ENCODE measurements around the gene TBC1D22A. TPM values are rescaled to one million over a fixed set of nuclear protein-coding genes. Genes with fewer than 3 reads are reported as not detected.

TBC1D22A gene
- polyA plus RNA-seq, 1 donor (not counting 4 experiments of a cell fraction or from before 2014, with no cell fraction given) = 20.9 TPM

- Histone ChIP-seq H3K36me3 (ENCODE audit: control insufficient read depth in 2 of 2, extremely low read depth in 1 of 2, insufficient read depth in 2 of 2, low read length in 2 of 2) (no peaks in the 10 kb centered on the region), H3K4me1 (ENCODE audit: control insufficient read depth, extremely low read depth, insufficient read depth, low read length) (no peaks in the 10 kb centered on the region), H4K20me1 (ENCODE audit: control insufficient read depth, extremely low read depth, insufficient read depth, low read length) (no peaks in the 10 kb centered on the region), H3K27me3 (ENCODE audit: control insufficient read depth, extremely low read depth, insufficient read depth, low read length) (no peaks in the 10 kb centered on the region), H3K79me2 (ENCODE audit: control insufficient read depth, insufficient read depth, low read length) (no peaks in the 10 kb centered on the region), H3K4me3 (ENCODE audit: control insufficient read depth in 2 of 3, extremely low read depth in 1 of 3, insufficient read depth in 2 of 3, low read depth in 1 of 3, low read length in 3 of 3) (no peak overlapping the region), H3K9me1 (ENCODE audit: control insufficient read depth, extremely low read depth, insufficient read depth, low read length) (no peaks in the 10 kb centered on the region), H3K27ac (ENCODE audit: control insufficient read depth, insufficient read depth, low read length) (no peak overlapping the region), H3K4me2 (ENCODE audit: control insufficient read depth, extremely low read depth, insufficient read depth, low read depth, low read length) (no peak overlapping the region), H3K9ac (ENCODE audit: control insufficient read depth, extremely low read depth, insufficient read depth, low read length) (no peak overlapping the region), H3K9me3 (ENCODE audit: control insufficient read depth, low read depth, low read length) (no peaks in the 10 kb centered on the region), H2AFZ (ENCODE audit: control insufficient read depth, low read length) (no peak overlapping the region)
- dilution Hi-C loops (cut with MboI; ENCODE audit: extremely low pct_ligation_motif_present, low sequenced_read_pairs) = no loop called here
- TF ChIP-seq EZH2 (IDR thresholded peaks at IDR 0.05; ENCODE audit: low read length) (no peak), CTCF (optimal IDR thresholded peaks at IDR 0.05 in 1 of 3, IDR thresholded peaks at IDR 0.05 in 1 of 3, conservative IDR thresholded peaks at IDR 0.05 in 1 of 3; ENCODE audit: extremely low read depth in 1 of 3, insufficient read depth in 2 of 3, low read length in 3 of 3) (no peak)
- FAIRE-seq (no peak), DNase-seq (ENCODE audit: low read depth, low spot score) (no peak)
Observed at GRCh38 chr22:47152236-47152635, 389.8 kb downstream of the TBC1D22A start.

- Histone ChIP-seq H2AFZ (ENCODE audit: control insufficient read depth, low read length) (no peak overlapping the region), H3K27me3 (ENCODE audit: control insufficient read depth, extremely low read depth, insufficient read depth, low read length) (no peaks in the 10 kb centered on the region), H3K9me1 (ENCODE audit: control insufficient read depth, extremely low read depth, insufficient read depth, low read length) (no peaks in the 10 kb centered on the region), H3K36me3 (ENCODE audit: control insufficient read depth in 2 of 2, extremely low read depth in 1 of 2, insufficient read depth in 2 of 2, low read length in 2 of 2) (no peaks in the 10 kb centered on the region), H3K79me2 (ENCODE audit: control insufficient read depth, insufficient read depth, low read length) (no peaks in the 10 kb centered on the region), H3K9me3 (ENCODE audit: control insufficient read depth, low read depth, low read length) (no peaks in the 10 kb centered on the region), H3K27ac (ENCODE audit: control insufficient read depth, insufficient read depth, low read length) (no peak overlapping the region), H3K4me1 (ENCODE audit: control insufficient read depth, extremely low read depth, insufficient read depth, low read length) (no peaks in the 10 kb centered on the region), H3K4me3 (ENCODE audit: control insufficient read depth in 2 of 3, extremely low read depth in 1 of 3, insufficient read depth in 2 of 3, low read depth in 1 of 3, low read length in 3 of 3) (no peak overlapping the region), H3K9ac (ENCODE audit: control insufficient read depth, extremely low read depth, insufficient read depth, low read length) (no peak overlapping the region), H3K4me2 (ENCODE audit: control insufficient read depth, extremely low read depth, insufficient read depth, low read depth, low read length) (no peak overlapping the region), H4K20me1 (ENCODE audit: control insufficient read depth, extremely low read depth, insufficient read depth, low read length) (no peaks in the 10 kb centered on the region)
- dilution Hi-C loops (cut with MboI; ENCODE audit: extremely low pct_ligation_motif_present, low sequenced_read_pairs) = no loop called here
- FAIRE-seq (no peak), DNase-seq (ENCODE audit: low read depth, low spot score) (no peak)
- TF ChIP-seq CTCF (optimal IDR thresholded peaks at IDR 0.05 in 1 of 3, IDR thresholded peaks at IDR 0.05 in 1 of 3, conservative IDR thresholded peaks at IDR 0.05 in 1 of 3; ENCODE audit: extremely low read depth in 1 of 3, insufficient read depth in 2 of 3, low read length in 3 of 3) = no peak
- TF ChIP-seq EZH2 (IDR thresholded peaks at IDR 0.05; ENCODE audit: low read length) = no peak
Observed at GRCh38 chr22:47152938-47153337, 390.5 kb downstream of the TBC1D22A start.

All from keratinocyte (primary cell).